ENCODE data around the gene LAPTM5. TPM values are rescaled to one million over a fixed set of nuclear protein-coding genes. Genes with fewer than 3 reads are reported as not detected.

Gene LAPTM5
- total RNA-seq, 1 donor from 2014 or later = 424 TPM

- H3K27ac ChIP-seq = no peak overlapping the region
- H3K9me3 ChIP-seq = no peaks in the 10 kb centered on the region
- H3K27me3 ChIP-seq = no peaks in the 10 kb centered on the region
- no peak overlapping the region for H3K4me3 ChIP-seq
- DNase-seq (peak; percentile 92), ATAC-seq (peak; percentile 88)
- intact Hi-C loops (cut with DNase I) = loop anchor here (5.0 kb wide), 1 partner anchor 57 kb away; the partner anchor contains the start of gene MATN1
- H3K36me3 ChIP-seq = no peaks in the 10 kb centered on the region
- H3K4me1 ChIP-seq = peaks cover 11% of the 10 kb centered on the region
- TF ChIP-seq CTCF (IDR thresholded peaks at IDR 0.05) = peak; percentile 96
Measured at GRCh38 chr1:30779294-30780071, 21.9 kb upstream of the LAPTM5 start.

DNA sequence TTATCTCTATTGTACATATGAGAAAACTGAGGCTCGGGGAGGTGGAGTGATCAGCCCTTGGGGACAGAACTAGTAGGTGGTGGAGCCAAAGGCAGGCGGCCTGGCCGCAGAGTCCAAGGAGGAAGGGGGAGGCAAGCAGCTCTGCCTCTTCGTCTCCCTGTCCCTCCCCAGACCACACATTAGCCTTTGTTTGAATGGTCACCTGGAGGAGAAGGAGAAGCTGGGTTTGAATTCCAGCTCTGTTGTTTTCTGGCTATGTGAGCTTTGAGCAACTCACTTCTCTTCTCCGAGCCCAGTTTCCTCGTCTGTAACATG is 21.4 kb upstream of the LAPTM5 start:
- no peak overlapping the region for H3K4me3 ChIP-seq
- peaks cover 11% of the 10 kb centered on the region for H3K4me1 ChIP-seq
- intact Hi-C loops (cut with DNase I) = loop anchor here (5.0 kb wide), 1 partner anchor 57 kb away; the partner anchor contains the start of gene MATN1
- DNase-seq (no peak), ATAC-seq (no peak)
- no peaks in the 10 kb centered on the region for H3K27me3 ChIP-seq
- TF ChIP-seq CTCF (IDR thresholded peaks at IDR 0.05) = no peak
- H3K36me3 ChIP-seq = no peaks in the 10 kb centered on the region
- no peaks in the 10 kb centered on the region for H3K9me3 ChIP-seq
- H3K27ac ChIP-seq = no peak overlapping the region

- Histone ChIP-seq H3K27me3 (no peaks in the 10 kb centered on the region), H3K9me3 (no peaks in the 10 kb centered on the region), H3K4me1 (peaks cover 11% of the 10 kb centered on the region), H3K27ac (no peak overlapping the region), H3K4me3 (no peak overlapping the region), H3K36me3 (no peaks in the 10 kb centered on the region)
- intact Hi-C loops (cut with DNase I) = loop anchor here (5.0 kb wide), 1 partner anchor 56 kb away; the partner anchor contains the start of gene MATN1
- ATAC-seq (no peak), DNase-seq (no peak)
- TF ChIP-seq CTCF (IDR thresholded peaks at IDR 0.05) = no peak
Measured at GRCh38 chr1:30778154-30778978, 20.8 kb upstream of the LAPTM5 start.

- ATAC-seq (no peak), DNase-seq (no peak)
- Histone ChIP-seq H3K27ac (no peak overlapping the region), H3K4me3 (no peak overlapping the region), H3K36me3 (no peaks in the 10 kb centered on the region), H3K9me3 (no peaks in the 10 kb centered on the region), H3K27me3 (no peaks in the 10 kb centered on the region), H3K4me1 (peaks cover 5% of the 10 kb centered on the region)
- peak; percentile 10 for TF ChIP-seq CTCF (IDR thresholded peaks at IDR 0.05)
- intact Hi-C loops (cut with DNase I) = loop anchor here (5.0 kb wide), 1 partner anchor 56 kb away; the partner anchor contains the start of gene MATN1
Measured at GRCh38 chr1:30777904-30778153, 20.3 kb upstream of the LAPTM5 start.

- no peaks in the 10 kb centered on the region for H3K36me3 ChIP-seq
- DNase-seq = no peak
- no peak for ATAC-seq
- intact Hi-C loops (cut with DNase I) = loop anchor here (5.0 kb wide), 1 partner anchor 55 kb away; the partner anchor contains the start of gene MATN1
- no peak for TF ChIP-seq CTCF (IDR thresholded peaks at IDR 0.05)
- no peaks in the 10 kb centered on the region for H3K9me3 ChIP-seq
- no peaks in the 10 kb centered on the region for H3K27me3 ChIP-seq
- no peaks in the 10 kb centered on the region for H3K4me1 ChIP-seq
- no peak overlapping the region for H3K4me3 ChIP-seq
- no peak overlapping the region for H3K27ac ChIP-seq
Measured at GRCh38 chr1:30777060-30777903, 19.7 kb upstream of the LAPTM5 start.
